Measurements from ENCODE around the gene LRSAM1.

Gene LRSAM1

GRCh38 chr9:127537792-127538191 is 86.5 kb downstream of the LRSAM1 start:
- Histone ChIP-seq H3K4me1 (ENCODE audit: control insufficient read depth, insufficient read depth, low read length, unreplicated experiment) (peaks cover 65% of the 10 kb centered on the region), H3K27ac (ENCODE audit: low read depth, low read length) (peak overlapping the region; percentile 92), H3K4me3 (ENCODE audit: low read depth, low read length) (no peak overlapping the region), H2AFZ (ENCODE audit: low read length, unreplicated experiment) (no peak overlapping the region), H3K79me2 (ENCODE audit: control insufficient read depth, insufficient read depth, low read length, unreplicated experiment) (peaks cover 94% of the 10 kb centered on the region), H3K36me3 (ENCODE audit: insufficient read depth, low read length) (peaks cover 10% of the 10 kb centered on the region; the same call in 1 of the 2 replicates), H3K27me3 (ENCODE audit: insufficient read depth, low read length) (no peaks in the 10 kb centered on the region)

- Histone ChIP-seq H3K27ac (ENCODE audit: low read depth, low read length) (peak overlapping the region; percentile 92), H3K79me2 (ENCODE audit: control insufficient read depth, insufficient read depth, low read length, unreplicated experiment) (peaks cover 96% of the 10 kb centered on the region), H3K36me3 (ENCODE audit: insufficient read depth, low read length) (peaks cover 16% of the 10 kb centered on the region; the same call in 1 of the 2 replicates), H3K4me3 (ENCODE audit: low read depth, low read length) (no peak overlapping the region), H3K4me1 (ENCODE audit: control insufficient read depth, insufficient read depth, low read length, unreplicated experiment) (peaks cover 75% of the 10 kb centered on the region), H3K27me3 (ENCODE audit: insufficient read depth, low read length) (no peaks in the 10 kb centered on the region), H2AFZ (ENCODE audit: low read length, unreplicated experiment) (no peak overlapping the region)
Measured at GRCh38 chr9:127538849-127539258, 87.5 kb downstream of the LRSAM1 start.

GRCh38 chr9:127539259-127539981 is 88.1 kb downstream of the LRSAM1 start:
- H3K4me1 ChIP-seq (ENCODE audit: control insufficient read depth, insufficient read depth, low read length, unreplicated experiment): peaks cover 78% of the 10 kb centered on the region
- no peak overlapping the region for H2AFZ ChIP-seq (ENCODE audit: low read length, unreplicated experiment)
- no peaks in the 10 kb centered on the region for H3K27me3 ChIP-seq (ENCODE audit: insufficient read depth, low read length)
- no peak overlapping the region for H3K4me3 ChIP-seq (ENCODE audit: low read depth, low read length)
- H3K27ac ChIP-seq (ENCODE audit: low read depth, low read length): peak overlapping the region; percentile 92
- H3K36me3 ChIP-seq (ENCODE audit: insufficient read depth, low read length): peaks cover 14% of the 10 kb centered on the region; the same call in 1 of the 2 replicates
- H3K79me2 ChIP-seq (ENCODE audit: control insufficient read depth, insufficient read depth, low read length, unreplicated experiment): peaks cover 95% of the 10 kb centered on the region

- Histone ChIP-seq H2AFZ (ENCODE audit: low read length, unreplicated experiment) (no peak overlapping the region), H3K4me3 (ENCODE audit: low read depth, low read length) (no peak overlapping the region), H3K4me1 (ENCODE audit: control insufficient read depth, insufficient read depth, low read length, unreplicated experiment) (peaks cover 83% of the 10 kb centered on the region), H3K79me2 (ENCODE audit: control insufficient read depth, insufficient read depth, low read length, unreplicated experiment) (peaks cover 94% of the 10 kb centered on the region), H3K36me3 (ENCODE audit: insufficient read depth, low read length) (peaks cover 14% of the 10 kb centered on the region; the same call in 1 of the 2 replicates), H3K27me3 (ENCODE audit: insufficient read depth, low read length) (no peaks in the 10 kb centered on the region), H3K27ac (ENCODE audit: low read depth, low read length) (peak overlapping the region; percentile 92)
Measured at GRCh38 chr9:127539982-127540663, 88.8 kb downstream of the LRSAM1 start.

- Histone ChIP-seq H3K27ac (ENCODE audit: low read depth, low read length) (peak overlapping the region; percentile 92), H3K4me3 (ENCODE audit: low read depth, low read length) (no peak overlapping the region), H2AFZ (ENCODE audit: low read length, unreplicated experiment) (no peak overlapping the region), H3K4me1 (ENCODE audit: control insufficient read depth, insufficient read depth, low read length, unreplicated experiment) (peaks cover 88% of the 10 kb centered on the region), H3K27me3 (ENCODE audit: insufficient read depth, low read length) (no peaks in the 10 kb centered on the region), H3K36me3 (ENCODE audit: insufficient read depth, low read length) (peaks cover 14% of the 10 kb centered on the region; the same call in 1 of the 2 replicates), H3K79me2 (ENCODE audit: control insufficient read depth, insufficient read depth, low read length, unreplicated experiment) (peaks cover 94% of the 10 kb centered on the region)
Measured at GRCh38 chr9:127540664-127541041, 89.3 kb downstream of the LRSAM1 start.

GRCh38 chr9:127541176-127541575 is 89.9 kb downstream of the LRSAM1 start:
- peaks cover 94% of the 10 kb centered on the region for H3K79me2 ChIP-seq (ENCODE audit: control insufficient read depth, insufficient read depth, low read length, unreplicated experiment)
- no peak overlapping the region for H2AFZ ChIP-seq (ENCODE audit: low read length, unreplicated experiment)
- H3K27me3 ChIP-seq (ENCODE audit: insufficient read depth, low read length): no peaks in the 10 kb centered on the region
- H3K4me1 ChIP-seq (ENCODE audit: control insufficient read depth, insufficient read depth, low read length, unreplicated experiment): peaks cover 90% of the 10 kb centered on the region
- H3K36me3 ChIP-seq (ENCODE audit: insufficient read depth, low read length): peaks cover 14% of the 10 kb centered on the region; the same call in 1 of the 2 replicates
- H3K4me3 ChIP-seq (ENCODE audit: low read depth, low read length): no peak overlapping the region
- peak overlapping the region; percentile 92 for H3K27ac ChIP-seq (ENCODE audit: low read depth, low read length)

- Histone ChIP-seq H3K36me3 (ENCODE audit: insufficient read depth, low read length) (0 out of 2 replicates have a peak, but pooled peaks cover 9% of the 10 kb centered on the region), H3K27me3 (ENCODE audit: insufficient read depth, low read length) (no peaks in the 10 kb centered on the region), H3K4me1 (ENCODE audit: control insufficient read depth, insufficient read depth, low read length, unreplicated experiment) (peaks cover 90% of the 10 kb centered on the region), H2AFZ (ENCODE audit: low read length, unreplicated experiment) (no peak overlapping the region), H3K79me2 (ENCODE audit: control insufficient read depth, insufficient read depth, low read length, unreplicated experiment) (peaks cover 94% of the 10 kb centered on the region), H3K4me3 (ENCODE audit: low read depth, low read length) (0 out of 2 replicates have a peak overlapping the region, but pooled peaks have one; percentile 7), H3K27ac (ENCODE audit: low read depth, low read length) (peak overlapping the region; percentile 92)
Measured at GRCh38 chr9:127541865-127542264, 90.6 kb downstream of the LRSAM1 start.

GRCh38 chr9:127543221-127543620 is 91.9 kb downstream of the LRSAM1 start:
- Histone ChIP-seq H3K79me2 (ENCODE audit: control insufficient read depth, insufficient read depth, low read length, unreplicated experiment) (peaks cover 94% of the 10 kb centered on the region), H3K36me3 (ENCODE audit: insufficient read depth, low read length) (0 out of 2 replicates have a peak, but pooled peaks cover 9% of the 10 kb centered on the region), H3K27me3 (ENCODE audit: insufficient read depth, low read length) (no peaks in the 10 kb centered on the region), H3K4me1 (ENCODE audit: control insufficient read depth, insufficient read depth, low read length, unreplicated experiment) (peaks cover 85% of the 10 kb centered on the region), H3K27ac (ENCODE audit: low read depth, low read length) (peak overlapping the region; percentile 92), H2AFZ (ENCODE audit: low read length, unreplicated experiment) (no peak overlapping the region), H3K4me3 (ENCODE audit: low read depth, low read length) (no peak overlapping the region)

GRCh38 chr9:127543973-127544533 is 92.7 kb downstream of the LRSAM1 start:
- H3K36me3 ChIP-seq (ENCODE audit: insufficient read depth, low read length): 0 out of 2 replicates have a peak, but pooled peaks cover 9% of the 10 kb centered on the region
- H2AFZ ChIP-seq (ENCODE audit: low read length, unreplicated experiment): no peak overlapping the region
- H3K27me3 ChIP-seq (ENCODE audit: insufficient read depth, low read length): no peaks in the 10 kb centered on the region
- H3K4me3 ChIP-seq (ENCODE audit: low read depth, low read length): no peak overlapping the region
- H3K4me1 ChIP-seq (ENCODE audit: control insufficient read depth, insufficient read depth, low read length, unreplicated experiment): peaks cover 79% of the 10 kb centered on the region
- peak overlapping the region; percentile 92 for H3K27ac ChIP-seq (ENCODE audit: low read depth, low read length)
- H3K79me2 ChIP-seq (ENCODE audit: control insufficient read depth, insufficient read depth, low read length, unreplicated experiment): peaks cover 97% of the 10 kb centered on the region

- Histone ChIP-seq H2AFZ (ENCODE audit: low read length, unreplicated experiment) (no peak overlapping the region), H3K4me3 (ENCODE audit: low read depth, low read length) (no peak overlapping the region), H3K36me3 (ENCODE audit: insufficient read depth, low read length) (0 out of 2 replicates have a peak, but pooled peaks cover 9% of the 10 kb centered on the region), H3K27ac (ENCODE audit: low read depth, low read length) (peak overlapping the region; percentile 65), H3K79me2 (ENCODE audit: control insufficient read depth, insufficient read depth, low read length, unreplicated experiment) (peaks cover 97% of the 10 kb centered on the region), H3K4me1 (ENCODE audit: control insufficient read depth, insufficient read depth, low read length, unreplicated experiment) (peaks cover 79% of the 10 kb centered on the region), H3K27me3 (ENCODE audit: insufficient read depth, low read length) (no peaks in the 10 kb centered on the region)
Measured at GRCh38 chr9:127545196-127546124, 94.2 kb downstream of the LRSAM1 start.
